ENCODE data around the gene GPER1.

The GPER1 gene

GRCh38 chr7:1068619-1069018, 19.3 kb upstream of the GPER1 start:
- H3F3A ChIP-seq (ENCODE audit: insufficient read depth, low read length): no peaks in the 10 kb centered on the region
- peaks cover 8% of the 10 kb centered on the region for H3K4me1 ChIP-seq (ENCODE audit: insufficient read depth, low read length, severe bottlenecking)
- no peaks in the 10 kb centered on the region for H3K27me3 ChIP-seq (ENCODE audit: insufficient read depth, low read length)
- no peaks in the 10 kb centered on the region for H3K79me2 ChIP-seq (ENCODE audit: insufficient read depth, low read length)
- no peaks in the 10 kb centered on the region for H3K9me3 ChIP-seq (ENCODE audit: low read length)
- no peak overlapping the region for H3K27ac ChIP-seq (ENCODE audit: low read depth, low read length, poor library complexity, severe bottlenecking)
- H3K9me2 ChIP-seq (ENCODE audit: low read depth, low read length): no peaks in the 10 kb centered on the region
- no peak overlapping the region for H2AFZ ChIP-seq (ENCODE audit: low read length)
- H3K9ac ChIP-seq (ENCODE audit: low read length): no peak overlapping the region
- no peak overlapping the region for H3K4me3 ChIP-seq (ENCODE audit: low read depth, low read length, poor library complexity, severe bottlenecking)
- no peak for TF ChIP-seq CTCF (IDR thresholded peaks at IDR 0.05; ENCODE audit: low read length)
- no peak for TF ChIP-seq EZH2 (IDR thresholded peaks at IDR 0.05; ENCODE audit: borderline replicate concordance, low read length)
- H4K20me1 ChIP-seq (ENCODE audit: insufficient read depth, low read length): no peaks in the 10 kb centered on the region
- no peak overlapping the region for H3K4me2 ChIP-seq (ENCODE audit: low read length)
- no peaks in the 10 kb centered on the region for H3K36me3 ChIP-seq (ENCODE audit: insufficient read depth, low read length)

- no peaks in the 10 kb centered on the region for H4K20me1 ChIP-seq (ENCODE audit: insufficient read depth, low read length)
- no peak for TF ChIP-seq CTCF (IDR thresholded peaks at IDR 0.05; ENCODE audit: low read length)
- TF ChIP-seq EZH2 (IDR thresholded peaks at IDR 0.05; ENCODE audit: borderline replicate concordance, low read length): no peak
- no peaks in the 10 kb centered on the region for H3K9me3 ChIP-seq (ENCODE audit: low read length)
- peaks cover 1% of the 10 kb centered on the region for H3K4me1 ChIP-seq (ENCODE audit: insufficient read depth, low read length, severe bottlenecking)
- H3K79me2 ChIP-seq (ENCODE audit: insufficient read depth, low read length): no peaks in the 10 kb centered on the region
- no peak overlapping the region for H3K27ac ChIP-seq (ENCODE audit: low read depth, low read length, poor library complexity, severe bottlenecking)
- H3K9ac ChIP-seq (ENCODE audit: low read length): no peak overlapping the region
- no peak overlapping the region for H3K4me2 ChIP-seq (ENCODE audit: low read length)
- no peaks in the 10 kb centered on the region for H3K36me3 ChIP-seq (ENCODE audit: insufficient read depth, low read length)
- H3F3A ChIP-seq (ENCODE audit: insufficient read depth, low read length): no peaks in the 10 kb centered on the region
- H3K9me2 ChIP-seq (ENCODE audit: low read depth, low read length): no peaks in the 10 kb centered on the region
- H3K4me3 ChIP-seq (ENCODE audit: low read depth, low read length, poor library complexity, severe bottlenecking): no peak overlapping the region
- H3K27me3 ChIP-seq (ENCODE audit: insufficient read depth, low read length): no peaks in the 10 kb centered on the region
- H2AFZ ChIP-seq (ENCODE audit: low read length): no peak overlapping the region
These were observed 17.3 kb upstream of the GPER1 start for GRCh38 chr7:1070544-1071011.

- H3K9ac ChIP-seq (ENCODE audit: low read length): no peak overlapping the region
- H3K4me3 ChIP-seq (ENCODE audit: low read depth, low read length, poor library complexity, severe bottlenecking): no peak overlapping the region
- H3K4me2 ChIP-seq (ENCODE audit: low read length): no peak overlapping the region
- no peaks in the 10 kb centered on the region for H3K79me2 ChIP-seq (ENCODE audit: insufficient read depth, low read length)
- H3K27me3 ChIP-seq (ENCODE audit: insufficient read depth, low read length): no peaks in the 10 kb centered on the region
- H3F3A ChIP-seq (ENCODE audit: insufficient read depth, low read length): no peaks in the 10 kb centered on the region
- no peak overlapping the region for H3K27ac ChIP-seq (ENCODE audit: low read depth, low read length, poor library complexity, severe bottlenecking)
- H3K4me1 ChIP-seq (ENCODE audit: insufficient read depth, low read length, severe bottlenecking): no peaks in the 10 kb centered on the region
- no peaks in the 10 kb centered on the region for H3K36me3 ChIP-seq (ENCODE audit: insufficient read depth, low read length)
- no peaks in the 10 kb centered on the region for H3K9me2 ChIP-seq (ENCODE audit: low read depth, low read length)
- no peaks in the 10 kb centered on the region for H4K20me1 ChIP-seq (ENCODE audit: insufficient read depth, low read length)
- no peaks in the 10 kb centered on the region for H3K9me3 ChIP-seq (ENCODE audit: low read length)
- TF ChIP-seq CTCF (IDR thresholded peaks at IDR 0.05; ENCODE audit: low read length) (no peak), EZH2 (IDR thresholded peaks at IDR 0.05; ENCODE audit: borderline replicate concordance, low read length) (no peak)
- no peak overlapping the region for H2AFZ ChIP-seq (ENCODE audit: low read length)
These were observed 16.1 kb upstream of the GPER1 start for GRCh38 chr7:1071731-1072254.
